Hypothalamus (tissue), 51 donors: ENCODE data around the gene TSHZ2.
A peak's percentile ranks its signal among the peaks of the same experiment; 100 is the strongest.

Experiments
- DNase-seq, 51 donors: peaks; one replicate each; lab custom pipeline; 2025; lab: John Stamatoyannopoulos, UW

Gene TSHZ2

DNA sequence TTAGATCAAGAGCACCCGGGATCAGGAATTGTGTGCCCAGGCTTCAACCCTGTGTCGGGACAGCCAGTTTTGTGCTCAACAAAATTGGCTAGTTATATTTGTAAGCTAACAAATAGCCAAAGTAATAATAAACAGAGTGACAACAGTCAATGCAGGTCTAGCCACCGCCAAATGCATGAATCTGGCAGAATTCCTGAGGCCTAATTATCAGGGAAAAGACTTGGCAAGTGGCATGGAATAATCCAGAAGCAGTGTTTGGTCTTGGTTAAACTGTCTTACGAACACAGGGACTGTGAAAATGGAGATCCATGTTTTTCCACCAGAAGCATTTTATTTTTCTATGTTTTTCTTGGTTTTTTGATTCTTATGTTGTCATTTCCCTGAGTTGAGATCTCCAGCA is 352.7 kb downstream of the TSHZ2 start:
- DNase-seq = no peak

GRCh38 chr20:53328961-53329360 is 356.8 kb downstream of the TSHZ2 start:
- DNase-seq = no peak

GRCh38 chr20:53329781-53330180 is 357.6 kb downstream of the TSHZ2 start:
- no peak for DNase-seq

- DNase-seq = peak in 1 of 51 donors; percentile 28
Observed at GRCh38 chr20:53330601-53331140, 358.5 kb downstream of the TSHZ2 start.

DNA sequence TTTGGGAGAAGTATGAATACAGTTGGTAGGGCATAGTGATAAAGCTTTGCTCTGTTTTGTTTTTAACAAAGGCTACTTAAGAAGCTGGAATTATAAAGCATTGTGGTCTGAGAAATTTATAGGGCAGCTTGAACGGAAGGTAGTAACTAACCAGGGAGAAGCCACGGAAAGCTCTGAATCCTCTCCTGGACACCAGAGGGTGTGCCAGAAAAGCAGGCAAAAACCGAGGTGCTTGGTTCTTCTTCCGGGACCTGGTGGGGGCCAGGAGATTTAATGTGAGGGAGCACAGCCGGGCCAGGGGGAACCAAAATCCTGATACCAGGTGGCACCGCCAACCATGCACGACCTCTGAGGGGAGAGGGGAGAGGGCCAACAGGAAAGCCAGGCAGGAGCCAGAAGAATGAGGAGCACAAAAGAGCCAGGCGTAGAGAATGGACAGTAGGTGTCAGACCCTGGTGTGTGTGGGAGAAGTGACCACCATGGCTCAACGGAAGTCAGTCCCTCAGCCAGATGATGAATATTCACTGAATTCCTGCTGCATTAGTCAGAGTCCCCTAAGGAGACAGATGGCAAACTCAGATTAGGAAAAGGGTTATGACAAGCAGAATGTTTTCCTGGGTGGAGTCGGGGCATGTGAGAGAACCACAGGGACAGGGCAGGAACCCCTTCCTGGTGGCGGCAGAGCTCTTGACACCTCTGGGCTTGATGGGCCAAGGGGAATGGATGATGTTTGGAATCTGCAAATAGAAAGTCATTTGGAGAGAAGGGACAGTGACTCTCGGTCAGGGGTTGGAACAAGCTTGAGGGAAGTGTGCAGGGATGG is 359.2 kb downstream of the TSHZ2 start:
- no peak for DNase-seq

DNA sequence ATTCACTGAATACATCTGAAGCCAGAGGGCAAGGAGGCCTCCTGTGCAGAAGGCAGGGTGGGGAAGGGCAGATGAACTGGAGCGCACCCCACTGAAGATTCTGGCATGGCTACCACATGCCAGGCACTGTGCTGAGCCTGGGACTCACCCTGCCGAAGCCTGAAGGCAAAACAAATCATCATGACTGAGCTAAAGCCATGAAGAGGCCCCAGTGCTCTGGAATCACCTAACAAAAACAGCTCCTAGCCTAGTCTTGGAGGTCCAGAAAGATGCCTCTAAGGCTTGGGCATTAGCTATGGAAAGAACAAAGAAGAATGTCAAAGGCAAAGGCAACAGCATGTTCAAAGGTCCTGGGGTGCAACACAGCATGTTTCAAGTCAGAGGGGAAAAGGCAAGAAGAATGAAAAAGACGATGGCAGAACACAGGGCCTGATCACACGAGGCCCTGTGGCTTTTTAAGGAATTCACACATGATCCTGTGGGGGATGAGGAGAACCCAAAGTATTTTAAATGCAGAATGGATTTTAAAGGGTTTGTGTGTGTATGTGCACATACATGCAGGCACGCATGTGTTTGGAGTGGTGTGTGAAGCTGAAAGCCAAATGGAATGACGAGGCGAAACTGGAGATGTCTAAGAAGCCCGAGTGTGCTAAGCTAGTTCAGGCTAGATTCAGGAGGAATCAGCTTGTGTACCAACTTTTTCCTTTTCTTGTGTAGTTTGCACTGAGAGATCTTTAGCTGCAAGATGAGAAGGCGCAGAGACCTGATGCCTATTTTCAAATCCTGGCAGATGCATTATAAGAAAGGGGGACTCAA is 360.1 kb downstream of the TSHZ2 start:
- DNase-seq = peak in 1 of 51 donors; percentile 15

GRCh38 chr20:53334861-53335260 is 362.7 kb downstream of the TSHZ2 start:
- DNase-seq = no peak

- no peak for DNase-seq
Observed at GRCh38 chr20:53335555-53335954, 363.4 kb downstream of the TSHZ2 start.

- no peak for DNase-seq
Observed at GRCh38 chr20:53336892-53337291, 364.7 kb downstream of the TSHZ2 start.

GRCh38 chr20:53337390-53338101 is 365.4 kb downstream of the TSHZ2 start:
- DNase-seq = no peak

GRCh38 chr20:53338716-53339115 is 366.6 kb downstream of the TSHZ2 start:
- DNase-seq = no peak

DNA sequence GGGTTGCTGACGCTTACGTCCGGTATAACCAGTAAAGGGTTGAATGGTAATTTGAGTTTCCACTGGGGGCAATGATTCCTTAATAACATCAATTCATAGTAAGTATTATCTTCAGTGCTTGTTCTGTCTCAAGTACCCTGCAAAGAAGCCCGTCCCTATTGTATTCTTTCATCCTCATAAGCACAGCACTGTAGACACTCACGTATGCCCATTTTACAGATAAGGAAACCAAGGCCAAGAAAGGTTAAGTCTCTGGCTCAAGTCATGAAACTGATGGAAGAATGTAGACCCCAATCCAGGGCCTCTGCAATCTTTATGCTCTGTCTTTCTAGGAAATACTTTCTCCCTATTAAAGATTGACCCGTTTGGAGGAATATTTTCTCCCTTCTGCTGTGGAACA is 370.3 kb downstream of the TSHZ2 start:
- DNase-seq = no peak

DNA sequence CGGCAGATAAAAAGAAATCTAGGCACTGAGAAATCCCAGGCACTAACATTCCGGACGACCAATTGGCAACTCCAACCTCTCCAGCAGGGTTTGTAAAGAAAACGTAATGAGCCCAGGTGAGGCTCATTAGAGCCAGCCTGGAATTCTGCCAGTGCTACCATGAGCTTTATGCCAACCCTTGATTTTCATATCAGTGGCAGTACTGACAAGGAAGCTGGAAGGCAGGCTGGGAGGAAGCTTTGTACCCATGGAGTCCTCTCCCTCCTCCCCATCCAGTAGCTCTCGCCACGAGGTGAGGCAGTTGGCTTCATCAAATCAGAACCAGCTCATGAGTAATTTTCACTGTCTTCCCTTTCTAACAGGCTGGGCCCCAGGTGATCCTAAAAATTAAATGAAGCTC is 371.3 kb downstream of the TSHZ2 start:
- DNase-seq = no peak

- no peak for DNase-seq
Observed at GRCh38 chr20:53344891-53345290, 372.7 kb downstream of the TSHZ2 start.

GRCh38 chr20:53345536-53346334 is 373.6 kb downstream of the TSHZ2 start:
- DNase-seq = no peak

DNA sequence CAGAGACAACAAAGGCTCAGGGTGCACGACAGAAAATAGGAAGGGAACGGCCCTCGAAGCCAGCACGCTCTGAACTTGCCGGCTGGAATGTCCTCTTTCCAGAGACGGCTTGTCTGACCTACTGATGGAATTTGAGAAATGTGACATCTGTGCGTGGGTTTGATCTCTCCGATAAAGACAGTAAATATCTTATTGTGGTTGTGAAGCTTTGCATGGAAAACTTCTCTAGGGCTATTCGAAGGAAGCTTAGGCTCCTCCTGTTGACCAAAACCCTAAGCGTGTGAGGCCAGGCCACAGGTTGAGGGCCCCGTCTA is 374.1 kb downstream of the TSHZ2 start:
- no peak for DNase-seq

DNA sequence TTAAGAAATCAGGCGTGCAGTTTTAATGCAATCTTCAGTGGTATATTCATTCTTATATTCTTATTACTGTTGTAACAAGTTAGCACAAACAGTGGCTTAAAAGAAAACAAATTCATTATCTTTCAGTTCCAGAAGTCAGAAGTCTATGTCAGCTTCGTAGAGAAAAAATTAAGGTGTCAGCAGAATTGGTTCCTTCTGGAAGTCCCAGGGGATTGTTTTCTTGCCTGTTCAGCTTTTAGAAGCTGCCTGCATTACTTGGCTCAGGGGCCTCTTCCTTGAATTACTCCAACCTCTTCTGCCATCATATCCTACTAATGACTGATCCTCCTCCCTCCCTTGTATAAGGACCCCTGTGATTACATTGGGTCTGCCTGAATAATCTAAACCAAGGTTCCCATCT is 377.6 kb downstream of the TSHZ2 start:
- DNase-seq = no peak

- DNase-seq = no peak
Observed at GRCh38 chr20:53352727-53353440, 380.7 kb downstream of the TSHZ2 start.

DNA sequence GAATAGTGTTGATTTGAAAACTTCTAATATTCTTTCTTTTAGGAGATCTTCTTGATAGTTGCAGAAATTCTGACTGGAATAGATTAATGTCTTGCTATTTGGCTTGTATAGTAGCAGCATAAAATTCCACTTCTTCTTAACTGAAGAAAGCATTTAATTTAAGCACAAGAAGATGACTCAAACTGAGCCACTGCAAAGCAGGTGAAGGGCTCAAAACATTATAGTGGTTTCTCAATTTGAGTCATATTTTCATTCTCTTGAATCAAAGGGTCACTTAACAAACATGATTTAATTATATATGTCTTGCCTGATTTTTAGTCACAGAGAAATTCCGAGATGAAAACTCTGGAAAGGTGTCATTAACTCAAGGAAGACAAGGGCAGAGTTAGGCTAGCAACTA is 382.2 kb downstream of the TSHZ2 start:
- DNase-seq = no peak

GRCh38 chr20:53355790-53356189 is 383.6 kb downstream of the TSHZ2 start:
- no peak for DNase-seq
